Chondrocyte (in vitro differentiated cells): ENCODE results near the gene ALDH18A1. TPM values are rescaled to one million over a fixed set of nuclear protein-coding genes. Genes with fewer than 3 reads are reported as not detected.

Source experiments
- DNase-seq: peaks from one replicate; pipeline ENCODE4 v3.0.0; 2021; ENCODE audit warnings: mixed read lengths, low spot score
- H3K27ac Mint-ChIP-seq: one replicate; pipeline ENCODE4 v1.8.0; 2021; ENCODE audit warnings: mild to moderate bottlenecking, moderate library complexity, mixed read lengths; ENCODE audit not compliant: unreplicated experiment
- H3K27me3 Mint-ChIP-seq: 2 replicates; pipeline ENCODE4 v1.8.0; 2021; ENCODE audit warnings: low read depth, mixed read lengths
- H3K36me3 Mint-ChIP-seq: 2 replicates; pipeline ENCODE4 v1.8.0; 2021; ENCODE audit warnings: low read depth, mixed read lengths
- H3K4me1 Mint-ChIP-seq: 2 replicates; pipeline ENCODE4 v1.8.0; 2021; ENCODE audit warnings: low read depth, mild to moderate bottlenecking, mixed read lengths
- H3K4me3 Mint-ChIP-seq: one replicate; pipeline ENCODE4 v1.8.0; 2021; ENCODE audit warnings: mild to moderate bottlenecking, moderate library complexity, mixed read lengths; ENCODE audit not compliant: unreplicated experiment
- H3K9me3 Mint-ChIP-seq: 2 replicates; pipeline ENCODE4 v1.8.0; 2021; ENCODE audit warnings: low read depth, mixed read lengths
- CTCF ChIP-seq: fragments of 200-600 bp; sonication (generic); IDR thresholded peaks from 2 replicates; pipeline ENCODE4 v1.5.0; 2021; ENCODE audit warnings: antibody characterized with exemption, mild to moderate bottlenecking, moderate library complexity
- total RNA-seq: library from RNA; stranded (reverse); gene quantifications from 3 replicates; pipeline ENCODE4 v1.2.1, GENCODE V29; 2021

Gene ALDH18A1
- total RNA-seq, 1 donor from 2014 or later: 132 TPM

DNA sequence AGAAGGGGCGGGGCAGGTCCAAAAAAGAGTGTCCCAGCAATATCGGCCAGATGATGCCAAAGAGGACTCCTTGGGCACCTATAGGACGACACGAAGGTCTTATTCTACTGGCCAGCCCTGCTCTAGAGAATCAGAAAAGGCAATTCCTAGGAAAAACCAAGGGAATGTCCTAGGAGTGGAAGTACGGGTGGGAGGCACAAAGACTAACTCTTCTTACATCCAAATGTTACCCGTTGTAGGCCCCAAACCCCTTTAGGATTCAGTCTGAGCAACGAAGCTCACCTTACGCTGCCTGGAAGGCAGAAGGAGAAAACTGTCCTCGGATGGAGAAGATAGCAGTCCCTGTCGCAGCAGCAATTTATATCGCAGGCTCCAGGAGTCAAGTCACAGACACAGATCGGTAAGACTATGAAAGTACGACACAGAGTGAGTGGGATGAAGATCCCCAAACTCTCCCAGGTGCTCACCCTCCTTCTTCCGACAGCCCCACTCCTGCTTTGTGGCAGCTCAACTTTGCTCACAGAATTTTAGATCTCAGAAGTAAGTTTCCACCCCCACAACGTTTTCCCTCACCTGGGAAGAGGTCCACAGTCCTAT, 36.7 kb upstream of the ALDH18A1 start:
- no peak for DNase-seq
- Mint-ChIP-seq H3K27me3 (no peaks in the 10 kb centered on the region), H3K9me3 (no peaks in the 10 kb centered on the region), H3K27ac (peak overlapping the region; percentile 95), H3K36me3 (peaks cover 7% of the 10 kb centered on the region), H3K4me3 (peak overlapping the region; percentile 98), H3K4me1 (peaks cover 29% of the 10 kb centered on the region)
- no peak for TF ChIP-seq CTCF

DNA sequence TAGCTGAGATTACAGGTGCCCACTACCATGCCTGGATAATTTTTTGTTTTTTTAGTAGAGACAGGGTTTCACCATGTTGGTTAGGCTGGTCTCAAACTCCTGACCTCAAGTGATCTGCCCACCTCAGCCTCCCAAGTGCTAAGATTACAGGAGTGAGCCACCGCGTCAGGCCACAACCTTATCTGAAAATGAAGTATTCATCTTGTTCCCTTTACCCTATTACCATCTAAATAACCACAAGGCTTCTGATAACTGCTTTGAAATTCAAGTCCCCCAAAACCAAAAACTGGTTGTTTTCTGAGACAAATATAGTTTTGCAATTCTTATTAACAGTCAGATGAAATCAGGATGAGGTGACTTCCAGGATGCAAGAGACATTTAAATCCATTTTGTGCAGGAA, 34.8 kb upstream of the ALDH18A1 start:
- Mint-ChIP-seq H3K9me3 (no peaks in the 10 kb centered on the region), H3K4me1 (peaks cover 29% of the 10 kb centered on the region), H3K27ac (no peak overlapping the region), H3K4me3 (no peak overlapping the region), H3K27me3 (no peaks in the 10 kb centered on the region), H3K36me3 (peaks cover 11% of the 10 kb centered on the region)
- no peak for DNase-seq
- no peak for TF ChIP-seq CTCF

DNA sequence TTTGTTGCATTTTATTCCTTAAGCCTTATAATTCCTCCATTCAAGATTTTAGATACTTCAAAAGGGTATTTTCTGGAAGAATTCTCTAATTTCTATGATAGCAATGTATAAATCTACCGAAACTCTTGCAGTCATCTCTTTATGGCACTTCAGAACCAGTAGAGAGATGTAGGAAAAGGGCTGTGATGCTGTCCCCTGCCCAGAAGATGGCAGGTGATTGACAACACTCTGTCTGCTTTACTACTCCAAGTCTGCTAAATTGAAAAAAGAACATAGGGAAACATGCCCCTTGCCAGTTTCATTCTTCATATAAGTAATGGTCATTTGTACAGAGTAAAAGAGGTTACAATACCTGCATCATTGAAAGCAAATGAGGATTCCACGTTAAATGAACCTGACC, 32.1 kb upstream of the ALDH18A1 start:
- H3K4me3 Mint-ChIP-seq: no peak overlapping the region
- H3K36me3 Mint-ChIP-seq: peaks cover 21% of the 10 kb centered on the region

GRCh38 chr10:95683966-95684365, 27.5 kb upstream of the ALDH18A1 start:
- Mint-ChIP-seq H3K4me3 (no peak overlapping the region), H3K4me1 (no peaks in the 10 kb centered on the region), H3K27me3 (no peaks in the 10 kb centered on the region), H3K27ac (no peak overlapping the region), H3K36me3 (peaks cover 32% of the 10 kb centered on the region), H3K9me3 (no peaks in the 10 kb centered on the region)
- TF ChIP-seq CTCF: no peak
- DNase-seq: no peak

More for the DNA sequence above, 32.1 kb upstream of the ALDH18A1 start:
- no peaks in the 10 kb centered on the region for H3K27me3 Mint-ChIP-seq
- peak; percentile 26 for TF ChIP-seq CTCF
- H3K27ac Mint-ChIP-seq: no peak overlapping the region
- H3K4me1 Mint-ChIP-seq: peaks cover 22% of the 10 kb centered on the region
- DNase-seq: no peak
- no peaks in the 10 kb centered on the region for H3K9me3 Mint-ChIP-seq

- no peak for DNase-seq
- no peaks in the 10 kb centered on the region for H3K27me3 Mint-ChIP-seq
- peaks cover 11% of the 10 kb centered on the region for H3K36me3 Mint-ChIP-seq
- H3K9me3 Mint-ChIP-seq: no peaks in the 10 kb centered on the region
- no peaks in the 10 kb centered on the region for H3K4me1 Mint-ChIP-seq
- no peak overlapping the region for H3K27ac Mint-ChIP-seq
- TF ChIP-seq CTCF: no peak
- H3K4me3 Mint-ChIP-seq: no peak overlapping the region
These were observed 19.0 kb upstream of the ALDH18A1 start for GRCh38 chr10:95675403-95676116.
